Activated CD4-positive, alpha-beta T cell treated with anti-CD3 and anti-CD28 coated beads for 1 hour (primary cell): ENCODE data around the gene NXF2.
"Not testable (repeated sequence)": the region's sequence is repeated elsewhere in the genome, so short reads cannot be mapped to it uniquely, and the experiment has no call there.

Experiments used
- DNase-seq: peaks from one replicate; pipeline ENCODE4 v3.0.0-alpha.2; 2020

The NXF2 gene, protein sequence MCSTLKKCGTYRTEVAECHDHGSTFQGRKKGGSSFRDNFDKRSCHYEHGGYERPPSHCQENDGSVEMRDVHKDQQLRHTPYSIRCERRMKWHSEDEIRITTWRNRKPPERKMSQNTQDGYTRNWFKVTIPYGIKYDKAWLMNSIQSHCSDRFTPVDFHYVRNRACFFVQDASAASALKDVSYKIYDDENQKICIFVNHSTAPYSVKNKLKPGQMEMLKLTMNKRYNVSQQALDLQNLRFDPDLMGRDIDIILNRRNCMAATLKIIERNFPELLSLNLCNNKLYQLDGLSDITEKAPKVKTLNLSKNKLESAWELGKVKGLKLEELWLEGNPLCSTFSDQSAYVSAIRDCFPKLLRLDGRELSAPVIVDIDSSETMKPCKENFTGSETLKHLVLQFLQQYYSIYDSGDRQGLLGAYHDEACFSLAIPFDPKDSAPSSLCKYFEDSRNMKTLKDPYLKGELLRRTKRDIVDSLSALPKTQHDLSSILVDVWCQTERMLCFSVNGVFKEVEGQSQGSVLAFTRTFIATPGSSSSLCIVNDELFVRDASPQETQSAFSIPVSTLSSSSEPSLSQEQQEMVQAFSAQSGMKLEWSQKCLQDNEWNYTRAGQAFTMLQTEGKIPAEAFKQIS

GRCh38 chrX:102246893-102247292 lies at the start of gene NXF2:
Gene NXF2 (plus strand): TSS chrX:102247167. CDS start chrX:102307079, 59,912 bp downstream.
- DNase-seq = not testable (repeated sequence)

- not testable (repeated sequence) for DNase-seq
These were observed 39.0 kb upstream of the NXF2 start for GRCh38 chrX:102207940-102208339.

- not testable (repeated sequence) for DNase-seq
These were observed 32.0 kb upstream of the NXF2 start, which contains the start of gene TCP11X1 for GRCh38 chrX:102214986-102215385. Gene TCP11X1 (plus strand): TSS chrX:102215301.

- not testable (repeated sequence) for DNase-seq
These were observed 30.5 kb upstream of the NXF2 start for GRCh38 chrX:102216497-102216896.

DNA sequence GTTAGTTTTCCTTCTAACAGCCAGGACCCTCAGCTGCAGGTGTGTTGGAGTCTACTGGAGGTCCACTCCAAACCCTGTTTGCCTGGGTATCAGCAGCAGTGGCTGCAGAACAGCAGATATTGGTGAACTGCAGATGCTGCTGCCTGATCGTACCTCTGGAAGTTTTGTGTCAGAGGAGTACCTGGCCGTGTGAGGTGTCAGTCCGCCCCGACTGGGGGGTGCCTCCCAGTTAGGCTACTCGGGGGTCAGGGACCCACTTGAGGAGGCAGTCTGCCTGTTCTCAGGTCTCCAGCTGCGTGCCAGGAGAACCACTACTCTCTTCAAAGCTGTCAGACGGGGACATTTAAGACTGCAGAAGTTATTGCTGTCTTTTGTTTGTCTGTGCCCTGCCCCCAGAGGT lies 11.3 kb upstream of the NXF2 start:
- not testable (repeated sequence) for DNase-seq

DNA sequence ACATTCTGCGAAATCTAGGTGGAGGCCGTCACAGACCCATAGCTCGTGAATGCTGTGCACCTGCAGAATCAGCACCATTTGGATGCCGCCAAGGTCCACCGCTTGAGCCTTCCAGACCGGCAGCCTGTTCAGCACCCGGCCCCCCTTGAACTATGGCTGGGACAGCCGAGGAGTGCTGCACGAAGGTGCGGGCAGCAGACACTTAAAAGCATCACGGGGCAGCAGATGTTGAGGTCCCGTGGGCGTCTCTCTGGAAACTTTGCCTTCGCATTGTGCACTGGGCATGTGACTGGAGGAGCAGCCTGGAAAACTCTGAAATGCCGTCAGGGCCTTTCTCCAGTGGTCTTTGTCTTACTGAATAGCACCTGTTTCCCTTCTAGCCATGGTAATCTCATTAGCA lies 6.7 kb upstream of the NXF2 start:
- not testable (repeated sequence) for DNase-seq

GRCh38 chrX:102272231-102272630 lies 25.3 kb downstream of the NXF2 start:
- DNase-seq = not testable (repeated sequence)

DNA sequence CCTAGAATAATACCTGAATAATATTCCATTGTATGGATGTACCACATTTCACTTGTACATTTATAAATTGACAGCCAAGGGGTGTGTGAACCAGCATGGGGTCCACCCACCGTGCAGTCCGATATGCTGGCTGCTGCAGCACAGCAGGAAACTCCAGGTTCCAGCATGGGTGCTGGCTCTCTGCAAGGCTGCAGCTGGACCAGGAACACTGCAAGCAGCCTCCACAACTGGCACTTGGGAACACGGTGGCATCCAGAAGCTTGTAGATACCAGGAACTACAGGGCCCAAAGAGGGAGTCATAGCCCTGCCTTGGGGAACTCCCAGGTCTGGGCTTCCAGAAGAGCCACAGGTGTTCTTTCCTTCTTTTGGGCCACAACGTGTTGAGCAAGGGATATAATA lies 91.2 kb downstream of the NXF2 start:
- no peak for DNase-seq

DNA sequence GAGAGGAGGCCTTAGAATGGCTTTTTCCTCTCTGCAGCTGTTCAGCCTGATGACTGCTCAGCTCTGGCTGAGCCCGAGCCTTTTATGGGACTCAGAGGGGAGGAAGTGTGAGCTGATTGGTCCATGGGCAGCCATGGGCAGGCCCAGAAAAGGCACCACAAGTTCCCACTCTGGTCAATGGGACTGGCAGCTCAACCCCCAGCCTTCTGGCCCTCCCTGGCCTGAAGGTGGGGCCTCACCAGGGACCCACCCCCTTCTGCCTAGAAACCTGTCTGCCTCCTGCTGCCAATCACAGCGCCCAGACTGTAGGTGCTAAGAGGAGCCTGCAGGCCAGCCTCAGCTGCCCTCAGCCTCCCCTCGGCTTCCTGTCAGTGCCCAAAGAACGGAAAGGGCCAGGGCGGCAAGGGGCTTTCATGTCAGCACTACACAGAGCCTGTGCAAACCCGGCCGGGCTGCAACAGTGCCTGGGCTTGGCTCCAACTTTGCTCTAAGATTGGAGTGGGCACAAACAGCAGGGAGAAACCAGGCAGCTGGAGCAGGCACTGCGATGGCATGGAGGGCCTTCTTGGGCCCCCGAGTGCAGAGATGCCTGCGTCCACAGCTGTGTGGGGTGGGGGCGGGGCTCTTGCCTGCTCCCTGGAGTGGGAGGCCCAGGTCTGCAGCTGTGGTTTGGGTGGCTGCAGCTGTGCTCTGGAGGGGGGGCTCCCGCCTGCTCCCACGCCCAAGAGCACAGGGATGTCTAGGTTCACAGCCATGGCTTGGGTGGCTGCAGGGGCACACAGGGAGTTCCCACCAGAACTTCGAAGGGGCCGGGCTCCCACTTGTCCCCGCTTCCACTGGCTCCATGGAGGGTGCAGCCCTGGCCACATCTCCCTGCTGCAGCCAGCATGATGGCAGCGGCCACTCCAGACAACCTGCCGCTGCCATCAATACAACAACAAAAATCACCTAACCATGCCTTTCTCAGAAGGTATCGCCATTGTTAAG lies 92.6 kb downstream of the NXF2 start:
- DNase-seq = no peak

- no peak for DNase-seq
These were observed 94.9 kb downstream of the NXF2 start for GRCh38 chrX:102341867-102342266.

GRCh38 chrX:102345916-102346315 lies 98.9 kb downstream of the NXF2 start:
- DNase-seq = peak; percentile 30
